Endothelial cell of umbilical vein (primary cell): Measurements from ENCODE around the gene TMEM108. TPM values are rescaled to one million over a fixed set of nuclear protein-coding genes. Genes with fewer than 3 reads are reported as not detected.

Experiments
- BruUV-seq: library from RNA; stranded (reverse); fragments of 400-500 nt; replicated peaks from 2 replicates; lab custom pipeline; 2021; lab: Mats Ljungman, UMichigan
- CTCF ChIA-PET: fragments of 300-600, 350-600 bp; sonication (Branson Sonifier 250); formaldehyde crosslinking; loops from one replicate; lab custom pipeline; 2021; ENCODE audit warnings: antibody characterized with exemption, inconsistent platforms; lab: Charles Lee
- POLR2A ChIA-PET: fragments of 300-600, 350-600 bp; sonication (Branson Sonifier 250); formaldehyde crosslinking; loops from one replicate; lab custom pipeline; 2021; ENCODE audit warnings: antibody characterized with exemption, inconsistent platforms; lab: Charles Lee
- DNase-seq: peaks from one replicate; pipeline ENCODE4 v3.0.0-alpha.2; 2011; ENCODE audit warnings: low read depth, low spot score
- FAIRE-seq: peaks from 2 replicates; lab custom pipeline; 2011; peaks lifted over from hg19 to GRCh38; lab: Jason Lieb, UNC
- H2AFZ ChIP-seq: 2 replicates; pipeline ENCODE4 v1.6.0; 2012; ENCODE audit warnings: low read depth, low read length, control low read depth, inconsistent platforms
- H3K27ac ChIP-seq: 2 replicates; pipeline ENCODE4 v1.5.1; 2011; ENCODE audit warnings: low read depth, mild to moderate bottlenecking, control low read depth, low read length, moderate library complexity; ENCODE audit not compliant: insufficient read depth
- H3K27me3 ChIP-seq, 2 experiments: 2 replicates each; pipeline versions ENCODE4 v1.6.0 to v1.6.1; 2011; ENCODE audit warnings: low read length in 2 of 2, mixed read lengths in 1 of 2; ENCODE audit not compliant: control insufficient read depth in 2 of 2, insufficient read depth in 2 of 2
- H3K36me3 ChIP-seq, 2 experiments: 2 replicates in 1 of 2; 3 replicates in 1 of 2; pipeline ENCODE4 v1.5.1; 2011; ENCODE audit warnings: low read length in 2 of 2, mild to moderate bottlenecking in 1 of 2, moderate library complexity in 1 of 2; ENCODE audit not compliant: control insufficient read depth in 2 of 2, insufficient read depth in 2 of 2; ENCODE audit errors: extremely low read depth in 1 of 2
- H3K4me1 ChIP-seq: 3 replicates; pipeline ENCODE4 v1.5.1; 2011; ENCODE audit warnings: mild to moderate bottlenecking, low read length; ENCODE audit not compliant: control insufficient read depth, insufficient read depth; ENCODE audit errors: extremely low read depth
- H3K4me2 ChIP-seq: 2 replicates; pipeline ENCODE4 v1.6.1; 2011; ENCODE audit warnings: low read length, control low read depth, mixed read lengths; ENCODE audit not compliant: insufficient read depth
- H3K4me3 ChIP-seq, 3 experiments: fragments of 200-600 bp in 1 of 3; sonication (generic), shearing (Covaris generic) in 1 of 3; replicated peaks in 1 of 3; 2 replicates each; pipeline ENCODE4 v1.5.1; 2011 to 2016; ENCODE audit warnings: control low read depth in 3 of 3, low read length in 3 of 3, mild to moderate bottlenecking in 2 of 3, inconsistent platforms in 1 of 3, low read depth in 1 of 3, moderate library complexity in 1 of 3; ENCODE audit not compliant: insufficient read depth in 1 of 3
- H3K79me2 ChIP-seq: 2 replicates; pipeline ENCODE4 v1.6.0; 2012; ENCODE audit warnings: low read length, inconsistent platforms; ENCODE audit not compliant: control insufficient read depth, insufficient read depth
- H3K9ac ChIP-seq: replicated peaks from 2 replicates; pipeline ENCODE3; 2011; ENCODE audit warnings: low read length, control low read depth; ENCODE audit not compliant: insufficient read depth; ENCODE audit errors: extremely low read depth
- H3K9me1 ChIP-seq: replicated peaks from 3 replicates; pipeline ENCODE4 v1.6.0; 2011; ENCODE audit warnings: mild to moderate bottlenecking, low read length; ENCODE audit not compliant: control insufficient read depth, insufficient read depth; ENCODE audit errors: extremely low read depth
- H3K9me3 ChIP-seq: replicated peaks from 2 replicates; pipeline ENCODE4 v1.5.1; 2012; ENCODE audit warnings: low read length, inconsistent platforms; ENCODE audit not compliant: control insufficient read depth, insufficient read depth
- H4K20me1 ChIP-seq: replicated peaks from 2 replicates; pipeline ENCODE3; 2011; ENCODE audit warnings: mild to moderate bottlenecking, low read length; ENCODE audit not compliant: control insufficient read depth, insufficient read depth; ENCODE audit errors: extremely low read depth
- FOS ChIP-seq: IDR thresholded peaks from 2 replicates; pipeline ENCODE4 v1.6.1; 2011; ENCODE audit warnings: mild to moderate bottlenecking, low read length, moderate library complexity, borderline replicate concordance; ENCODE audit not compliant: insufficient read depth
- POLR2A ChIP-seq: IDR thresholded peaks from 2 replicates; pipeline ENCODE4 v1.6.1; 2012; ENCODE audit warnings: low read depth, mild to moderate bottlenecking, control low read depth, low read length
- POLR2AphosphoS5 ChIP-seq: IDR thresholded peaks from 2 replicates; pipeline ENCODE4 v1.6.1; 2012; ENCODE audit warnings: low read depth, mild to moderate bottlenecking, control low read depth, low read length, moderate library complexity; ENCODE audit not compliant: insufficient read depth
- dilution Hi-C: fragments of 300-500 bp; cut with MboI; formaldehyde crosslinking; loops from one replicate; pipeline ENCODE4 v1.15.0; 2019; ENCODE audit warnings: low sequenced_read_pairs; ENCODE audit not compliant: extremely low pct_ligation_motif_present
- intact Hi-C: fragments of 100-400 bp; cut with micrococcal nuclease; formaldehyde crosslinking; loops from one replicate; pipeline ENCODE4 v1.10.0; 2022
- polyA plus RNA-seq, 4 experiments: library from polyadenylated mRNA; depleted of rRNA in 3 of 4; stranded (reverse) in 3 of 4; unstranded in 1 of 4; fragments of >200 nt; gene quantifications; 2 replicates each; pipeline versions ENCODE4 v1.2.1 to v1.2.3, GENCODE V29; 2011 to 2012; ENCODE audit warnings: missing spikeins in 1 of 4
- total RNA-seq: library from RNA; stranded (reverse); gene quantifications from 2 replicates; pipeline ENCODE4 v1.2.3, GENCODE V29; 2021
- TF ChIP-seq, protein P1 (sequence below), 2 donors: IDR thresholded peaks; 1 replicate in 1 of 2; 2 replicates in 1 of 2; pipeline ENCODE4 v1.5.1; 2011; ENCODE audit warnings: low read length in 2 of 2, mild to moderate bottlenecking in 2 of 2, moderate library complexity in 2 of 2, control low read depth in 1 of 2, inconsistent platforms in 1 of 2, low read depth in 1 of 2; ENCODE audit not compliant: insufficient read depth in 1 of 2; ENCODE audit errors: extremely low read depth in 1 of 2

Gene TMEM108
- total and polyA plus RNA-seq, 2 donors (not counting 3 experiments of a cell fraction or from before 2014, with no cell fraction given) = 0.40 to 1.1 TPM

DNA sequence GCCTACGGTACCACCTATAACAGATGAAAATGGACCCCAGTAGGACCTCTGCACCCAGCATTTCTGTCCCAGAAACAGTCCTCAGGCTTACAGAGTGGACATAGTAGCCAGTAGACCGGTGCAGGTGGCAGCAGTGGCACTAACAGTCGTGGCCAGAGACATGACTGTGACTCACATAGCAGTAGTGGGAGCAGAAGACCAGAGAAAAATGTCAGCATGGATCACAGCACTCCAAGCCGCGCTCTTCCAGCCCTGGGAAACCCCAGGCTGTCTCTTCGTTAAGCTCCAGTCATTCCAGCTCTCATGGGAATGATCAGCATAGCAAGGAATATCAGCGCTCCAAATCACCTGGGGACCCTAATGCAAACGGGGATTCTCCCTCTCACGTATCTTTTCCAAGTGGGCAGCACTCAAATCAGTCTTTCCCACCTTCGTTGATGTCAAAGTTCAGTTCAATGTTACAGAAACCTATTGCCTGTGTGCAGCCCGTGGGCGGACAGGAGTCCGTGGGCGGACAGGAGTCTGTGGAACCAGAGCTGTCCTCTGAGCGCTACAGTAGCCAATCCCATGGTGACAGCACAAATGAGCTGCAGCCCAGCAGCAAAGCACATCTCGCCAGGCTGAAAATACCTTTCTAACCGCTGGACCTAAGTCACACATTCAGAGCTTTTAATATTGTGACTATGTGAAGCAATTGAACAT lies 372.2 kb downstream of the TMEM108 start:
- FAIRE-seq (no peak), DNase-seq (no peak)
- Histone ChIP-seq H3K9ac (no peak overlapping the region), H2AFZ (no peak overlapping the region), H3K9me1 (no peaks in the 10 kb centered on the region), H3K4me2 (no peak overlapping the region), H4K20me1 (no peaks in the 10 kb centered on the region), H3K79me2 (no peaks in the 10 kb centered on the region), H3K27ac (no peak overlapping the region), H3K27me3 (peaks cover 9 to 13% of the 10 kb centered on the region in 2 experiments), H3K36me3 (no peaks in the 10 kb centered on the region), H3K4me1 (no peaks in the 10 kb centered on the region), H3K9me3 (no peaks in the 10 kb centered on the region), H3K4me3 (no peak overlapping the region)
- TF ChIP-seq, protein P1, sequence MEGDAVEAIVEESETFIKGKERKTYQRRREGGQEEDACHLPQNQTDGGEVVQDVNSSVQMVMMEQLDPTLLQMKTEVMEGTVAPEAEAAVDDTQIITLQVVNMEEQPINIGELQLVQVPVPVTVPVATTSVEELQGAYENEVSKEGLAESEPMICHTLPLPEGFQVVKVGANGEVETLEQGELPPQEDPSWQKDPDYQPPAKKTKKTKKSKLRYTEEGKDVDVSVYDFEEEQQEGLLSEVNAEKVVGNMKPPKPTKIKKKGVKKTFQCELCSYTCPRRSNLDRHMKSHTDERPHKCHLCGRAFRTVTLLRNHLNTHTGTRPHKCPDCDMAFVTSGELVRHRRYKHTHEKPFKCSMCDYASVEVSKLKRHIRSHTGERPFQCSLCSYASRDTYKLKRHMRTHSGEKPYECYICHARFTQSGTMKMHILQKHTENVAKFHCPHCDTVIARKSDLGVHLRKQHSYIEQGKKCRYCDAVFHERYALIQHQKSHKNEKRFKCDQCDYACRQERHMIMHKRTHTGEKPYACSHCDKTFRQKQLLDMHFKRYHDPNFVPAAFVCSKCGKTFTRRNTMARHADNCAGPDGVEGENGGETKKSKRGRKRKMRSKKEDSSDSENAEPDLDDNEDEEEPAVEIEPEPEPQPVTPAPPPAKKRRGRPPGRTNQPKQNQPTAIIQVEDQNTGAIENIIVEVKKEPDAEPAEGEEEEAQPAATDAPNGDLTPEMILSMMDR (IDR thresholded peaks at IDR 0.05; ENCODE audit: extremely low read depth in 1 of 2, insufficient read depth in 1 of 2, low read depth in 1 of 2, low read length in 2 of 2) = no peak
- TF ChIP-seq POLR2AphosphoS5 = no peak
- no peak for TF ChIP-seq FOS
- TF ChIP-seq POLR2A = no peak
- ChIA-PET POLR2A (interaction anchor here (0.6 kb wide), 1 partner anchor 13 kb away, joined by 8 read pairs; no protein-coding TSS in a partner anchor), CTCF (interaction anchor here (1.3 to 1.6 kb wide), 3 partner anchors 12 to 678 kb away, joined by 4 to 5 read pairs (median 4); no protein-coding TSS in a partner anchor)
- dilution Hi-C loops = no loop called here
- BruUV-seq = no TSS peak
- intact Hi-C loops = no loop called here
